Measurements from ENCODE around the gene CSF1.

DNA sequence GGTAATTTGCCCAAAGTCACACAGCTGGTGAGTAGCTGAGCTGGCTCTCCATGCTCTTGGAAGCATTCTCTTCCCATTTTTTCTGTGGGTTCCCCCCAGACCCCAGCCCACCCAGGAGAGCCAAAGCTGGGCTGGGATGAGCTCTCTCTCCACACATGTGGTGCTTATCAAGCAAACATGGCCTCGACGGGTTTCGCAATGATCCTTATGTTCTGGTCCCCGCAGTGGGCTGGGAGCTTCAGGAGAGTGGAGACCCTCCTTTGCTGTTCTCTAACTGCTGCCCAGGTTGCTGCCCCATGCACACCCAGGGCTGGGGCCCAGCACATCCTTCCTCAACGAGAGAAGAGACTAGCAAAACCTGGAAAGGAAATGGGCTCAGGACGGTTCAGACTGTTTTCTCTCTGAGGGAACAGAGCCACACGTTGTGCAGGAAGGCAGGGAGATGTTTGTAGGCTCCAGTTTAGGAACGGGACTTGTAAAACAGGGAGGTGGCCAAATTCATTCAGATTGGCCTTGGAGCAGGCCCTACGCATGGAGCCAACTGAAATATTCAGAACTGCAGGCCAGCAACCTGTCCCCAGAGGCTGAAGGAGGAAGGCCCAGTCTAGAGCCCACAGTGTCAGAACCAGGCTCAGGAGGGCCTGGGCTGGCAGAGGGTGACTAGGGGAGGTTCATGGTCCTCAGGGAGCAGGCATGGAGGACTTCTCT lies 27.2 kb upstream of the CSF1 start:
- no peak for TF ChIP-seq CTCF (IDR thresholded peaks at IDR 0.05)
- no peak for TF ChIP-seq POLR2A (IDR thresholded peaks at IDR 0.05)

All from transverse colon (tissue), 3 donors.